ENCODE measurements around the gene EGFR.

The EGFR gene

GRCh38 chr7:55085511-55086412 is 66.9 kb downstream of the EGFR start:
- no peak for DNase-seq

DNA sequence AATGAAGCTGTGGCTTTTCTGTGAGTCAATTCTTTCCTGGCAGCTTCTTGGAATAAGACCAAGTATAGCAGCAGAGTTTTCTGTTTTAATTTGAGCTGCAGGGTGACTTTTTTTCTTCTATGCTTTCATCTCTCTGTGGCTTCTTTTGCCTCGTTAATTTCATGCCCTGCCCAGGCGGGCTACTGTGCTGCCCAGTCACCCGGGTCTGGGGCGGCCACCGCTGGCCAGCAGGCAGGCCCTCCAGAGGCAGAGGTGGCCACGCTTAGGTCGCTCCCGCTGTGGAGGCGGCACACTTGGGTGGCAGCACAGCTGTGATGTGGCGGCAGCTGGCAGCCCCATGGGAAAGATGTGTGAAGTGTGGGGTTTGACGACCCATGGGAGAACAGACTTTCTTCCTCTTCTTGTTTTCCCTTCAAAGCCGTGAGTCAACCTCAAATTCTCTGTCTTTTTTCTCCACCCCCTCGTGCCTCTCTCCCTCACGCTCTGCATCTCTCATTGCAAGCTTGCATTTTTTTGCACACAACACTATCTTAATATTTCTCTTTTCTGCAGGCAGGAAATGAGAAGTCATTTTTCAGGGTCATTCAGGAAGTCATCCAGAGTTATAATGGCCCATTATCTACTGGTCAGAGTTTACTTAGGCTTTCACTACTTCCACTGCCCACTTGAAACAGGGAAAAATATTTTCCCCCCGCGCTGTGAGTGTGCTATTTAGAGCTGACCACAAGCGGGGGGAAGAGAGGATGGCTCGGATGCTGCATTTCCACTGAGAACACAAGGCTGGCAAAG is 67.8 kb downstream of the EGFR start:
- no peak for DNase-seq

- no peak for DNase-seq
Observed at GRCh38 chr7:55087521-55087961, 68.7 kb downstream of the EGFR start.

DNA sequence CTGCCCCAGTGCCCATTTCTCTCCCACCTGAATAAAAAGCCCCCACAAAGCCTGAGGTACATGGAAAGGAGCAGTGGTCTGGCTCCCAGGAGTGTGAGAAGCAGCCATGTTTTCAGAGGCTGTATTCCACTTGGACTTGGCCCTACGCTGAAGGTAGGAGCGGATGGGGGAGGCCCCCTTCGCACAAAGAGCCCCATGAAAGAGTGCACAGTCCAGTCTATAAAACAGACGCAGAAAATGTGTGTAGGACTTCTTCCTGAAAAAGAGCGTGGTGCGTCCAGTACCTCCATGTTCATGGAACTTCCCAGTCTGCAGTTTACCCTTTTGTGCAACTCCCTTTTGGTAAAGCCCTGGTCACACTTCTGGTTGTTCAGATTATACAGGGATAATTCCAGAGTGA is 69.3 kb downstream of the EGFR start:
- no peak for DNase-seq

DNA sequence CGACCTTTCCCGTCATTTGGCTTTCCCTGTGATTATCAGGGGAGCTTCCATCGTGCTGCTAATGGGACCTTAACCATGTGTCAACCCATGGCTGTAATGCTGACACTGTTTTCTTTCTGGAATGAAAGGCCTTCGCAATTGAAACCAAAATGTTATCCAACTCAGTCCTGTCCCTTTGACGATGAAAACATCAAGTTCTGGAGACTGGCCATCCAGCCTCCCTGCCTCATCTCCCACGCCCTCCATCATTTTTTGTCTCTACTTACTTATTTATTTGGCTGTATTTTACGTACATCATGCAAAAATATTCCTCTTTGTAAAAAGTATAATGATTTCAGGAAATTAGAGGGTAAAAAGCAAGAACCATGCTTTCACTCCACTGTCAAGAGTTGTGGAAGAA is 69.8 kb downstream of the EGFR start:
- DNase-seq = no peak

GRCh38 chr7:55092186-55092974 is 73.6 kb downstream of the EGFR start:
- no peak for DNase-seq

DNA sequence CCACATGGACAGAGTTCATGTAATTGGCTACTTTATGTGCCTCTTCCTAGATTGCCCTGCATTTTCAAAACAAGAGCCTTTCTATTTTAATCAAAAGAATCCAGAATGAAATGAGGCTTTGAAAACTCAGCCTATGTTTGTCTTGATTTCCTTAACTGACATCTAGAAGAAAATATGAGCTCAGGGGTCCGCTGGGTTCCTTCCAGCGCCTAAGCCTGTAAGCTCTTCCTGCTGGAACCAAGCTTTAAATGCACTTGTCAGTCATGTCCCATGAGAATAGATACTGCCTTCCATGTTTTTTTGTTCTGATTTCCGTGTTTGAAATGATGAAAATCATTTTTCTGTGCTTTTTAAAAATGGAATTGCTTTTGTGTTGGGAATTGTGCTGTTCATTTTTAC is 74.2 kb downstream of the EGFR start:
- no peak for DNase-seq

GRCh38 chr7:55093674-55094073 is 74.9 kb downstream of the EGFR start:
- no peak for DNase-seq

GRCh38 chr7:55094092-55094690 is 75.4 kb downstream of the EGFR start:
- no peak for DNase-seq

DNA sequence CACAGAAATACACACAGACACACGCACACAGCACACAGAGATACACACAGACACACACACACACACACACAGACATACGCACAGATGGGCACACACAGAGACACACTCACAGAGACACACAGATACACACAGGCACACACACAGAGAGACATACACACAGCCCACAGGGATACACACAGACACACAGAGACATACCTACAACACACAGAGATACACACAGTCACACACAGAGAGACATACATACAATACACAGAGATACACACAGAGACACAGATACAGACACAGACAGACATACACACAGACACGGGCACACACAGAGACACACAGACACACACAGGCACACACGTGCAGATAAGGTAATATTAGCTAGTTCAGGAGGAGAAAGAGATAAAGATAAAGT is 76.9 kb downstream of the EGFR start:
- DNase-seq = no peak

DNA sequence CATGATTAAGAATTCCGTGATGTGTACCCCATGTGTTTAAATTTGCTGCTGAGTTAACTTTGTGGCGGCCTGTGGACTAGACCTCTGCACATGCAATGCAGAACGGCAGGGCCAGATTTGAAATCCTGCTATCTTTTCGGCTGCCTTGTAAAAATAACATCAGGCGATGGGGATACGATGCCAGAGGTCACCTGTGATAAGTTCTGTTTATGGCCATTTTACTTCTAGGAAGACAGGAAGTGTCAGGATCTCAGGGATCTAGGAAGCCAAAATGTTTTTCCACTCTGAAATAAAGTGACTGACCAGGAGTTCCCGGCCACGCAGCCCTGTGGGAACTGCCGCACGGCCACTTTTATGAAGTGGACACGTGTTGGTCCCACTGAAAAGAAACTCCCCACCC is 77.5 kb downstream of the EGFR start:
- no peak for DNase-seq

DNA sequence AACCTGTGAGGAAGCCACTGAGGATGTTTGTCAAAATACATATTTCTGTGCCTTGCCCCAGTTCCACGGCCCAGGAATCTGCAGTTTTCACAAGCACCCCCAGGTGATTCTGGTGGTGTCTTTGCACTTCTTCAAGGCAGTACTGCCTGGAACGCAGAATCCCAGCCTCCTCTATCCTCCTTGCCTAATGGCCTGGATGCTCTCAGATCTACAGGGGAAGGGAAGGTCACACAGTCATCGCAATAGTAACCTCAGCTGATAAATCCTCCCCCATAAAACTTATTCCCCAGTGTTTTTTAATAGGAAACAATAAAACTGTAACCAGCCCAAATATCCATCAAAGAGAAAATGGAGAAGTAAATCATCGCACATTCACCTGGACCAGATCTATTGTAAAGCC is 78.3 kb downstream of the EGFR start:
- DNase-seq = no peak

- no peak for DNase-seq
Observed at GRCh38 chr7:55099066-55099820, 80.4 kb downstream of the EGFR start.

- no peak for DNase-seq
Observed at GRCh38 chr7:55099821-55100543, 81.2 kb downstream of the EGFR start.

DNA sequence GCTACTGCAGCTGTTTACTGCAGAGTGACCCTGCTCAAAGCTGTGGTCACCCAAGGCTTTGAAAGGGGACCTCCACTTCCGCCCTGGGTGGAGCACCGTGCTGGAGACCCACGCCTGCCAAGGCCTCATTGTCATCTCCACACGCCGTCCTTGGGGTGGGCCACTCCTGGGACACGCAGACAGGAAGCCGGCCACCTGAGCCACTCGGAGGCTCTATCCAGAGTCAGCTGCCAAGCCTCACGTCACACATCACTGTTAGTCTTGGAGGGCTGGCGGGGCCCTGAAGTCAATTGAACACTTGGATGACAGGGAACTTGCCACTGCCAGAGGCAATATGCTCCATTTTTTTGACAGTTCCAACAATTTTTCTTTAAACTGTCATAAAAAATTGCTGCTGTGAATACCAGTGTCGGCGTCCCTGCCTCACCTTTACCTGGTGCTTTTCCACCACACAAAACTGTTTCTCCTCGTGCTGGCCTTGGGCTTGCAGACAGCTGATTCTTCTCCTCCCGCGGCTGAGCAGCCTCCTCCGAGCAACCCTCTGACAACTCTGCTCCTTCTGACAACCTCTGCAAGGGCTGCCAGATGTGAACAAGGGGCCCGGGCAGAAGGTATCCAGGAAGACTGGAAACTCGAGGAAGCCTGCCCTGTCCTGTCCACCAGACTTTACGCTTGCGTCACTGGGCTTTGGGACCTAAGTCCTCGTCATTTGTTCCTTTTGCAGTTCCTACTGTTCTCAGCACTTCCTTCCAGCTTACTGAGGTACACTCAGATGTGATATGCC is 81.9 kb downstream of the EGFR start:
- DNase-seq = no peak

GRCh38 chr7:55101359-55101758 is 82.5 kb downstream of the EGFR start:
- no peak for DNase-seq

DNA sequence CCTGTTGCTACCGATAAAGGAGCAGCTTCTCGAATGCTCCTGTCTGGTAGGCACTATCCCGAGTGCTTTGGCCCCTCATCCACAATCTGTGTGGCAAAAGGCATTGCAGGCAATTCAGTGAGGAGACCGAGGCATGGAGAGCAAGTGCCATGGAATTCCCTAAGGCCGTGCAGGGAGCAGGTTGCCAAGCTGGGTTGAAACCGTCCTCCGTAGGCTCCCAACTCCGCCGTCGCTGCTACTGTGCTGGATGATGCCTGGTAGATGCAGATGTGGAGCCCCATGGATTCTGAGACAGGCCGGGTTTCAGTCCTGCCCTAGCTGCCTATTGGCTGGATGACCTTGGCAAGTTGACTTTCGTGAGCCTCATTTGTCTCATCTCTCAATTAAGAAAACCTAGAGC is 85.3 kb downstream of the EGFR start:
- DNase-seq = no peak

DNA sequence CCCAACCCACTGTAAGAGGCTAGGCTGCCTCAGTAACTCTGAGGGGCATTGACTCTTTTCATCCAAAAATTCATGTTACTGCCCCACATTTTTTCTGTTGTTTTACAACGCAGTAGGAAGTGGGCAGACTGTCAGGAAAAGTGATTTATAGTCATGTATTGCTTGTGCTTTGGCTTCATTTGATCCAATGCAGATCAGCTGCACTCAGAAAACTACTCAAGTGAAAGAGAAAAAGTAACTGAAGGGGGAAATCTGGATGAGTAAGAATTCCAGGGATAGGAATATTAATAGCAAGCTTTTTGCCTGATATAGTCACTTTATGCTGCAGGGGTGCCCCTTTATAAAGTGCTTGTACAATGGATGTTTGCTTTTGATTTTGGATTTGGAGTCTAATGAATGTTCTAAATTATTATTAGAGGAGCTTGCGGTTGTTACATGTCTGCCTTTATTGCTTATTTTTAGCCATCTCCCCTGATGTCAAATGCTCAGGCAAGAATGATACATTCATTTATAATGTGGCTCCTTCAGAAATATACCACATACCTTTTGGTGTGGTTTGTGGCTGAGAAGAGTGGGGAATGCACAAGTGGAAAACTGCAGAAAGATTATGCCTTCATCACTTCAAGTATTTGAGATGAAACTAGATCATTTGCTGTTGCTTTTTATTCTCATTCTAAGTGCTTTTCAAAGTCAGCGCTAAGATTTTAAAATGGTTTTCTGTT is 86.1 kb downstream of the EGFR start:
- no peak for DNase-seq

GRCh38 chr7:55105952-55106351 is 87.1 kb downstream of the EGFR start:
- DNase-seq = no peak

- DNase-seq = no peak
Observed at GRCh38 chr7:55107946-55108345, 89.1 kb downstream of the EGFR start.
